ENCODE results near the gene KCNJ10. TPM values are rescaled to one million over a fixed set of nuclear protein-coding genes. Genes with fewer than 3 reads are reported as not detected.

KCNJ10 gene
- total and polyA plus RNA-seq, 5 donors from 2014 or later: not detected

GRCh38 chr1:159986531-159986930, 83.4 kb downstream of the KCNJ10 start:
- Histone ChIP-seq H3K9me3 (ENCODE audit: control insufficient read depth in 2 of 2, low read length in 2 of 2) (no peaks in the 10 kb centered on the region), H3K4me1 (ENCODE audit: control insufficient read depth, insufficient read depth, low read length, poor library complexity, severe bottlenecking) (no peaks in the 10 kb centered on the region), H3K27ac (ENCODE audit: insufficient read depth, low read length, poor library complexity, severe bottlenecking) (no peak overlapping the region), H3K4me3 (ENCODE audit: low read depth, low read length) (no peak overlapping the region), H3K27me3 (ENCODE audit: control insufficient read depth, insufficient read depth, low read length) (peaks cover 19% of the 10 kb centered on the region), H3K36me3 (ENCODE audit: control insufficient read depth, insufficient read depth, low read length) (no peaks in the 10 kb centered on the region)
- no peaks in the 10 kb centered on the region for H3K9me3 Mint-ChIP-seq
- peak overlapping the region in 1 of 3 donors; percentile 84 for H3K27ac Mint-ChIP-seq
- no peak overlapping the region for H3K4me3 Mint-ChIP-seq
- DNase-seq (no peak), ATAC-seq (ENCODE audit: low read depth in 2 of 2) (no peak)
- H3K36me3 Mint-ChIP-seq: no peaks in the 10 kb centered on the region
- H3K27me3 Mint-ChIP-seq: peaks cover 36% of the 10 kb centered on the region
- H3K4me1 Mint-ChIP-seq: peaks cover 0 to 4% (median under 1%) of the 10 kb centered on the region in 4 donors

DNA sequence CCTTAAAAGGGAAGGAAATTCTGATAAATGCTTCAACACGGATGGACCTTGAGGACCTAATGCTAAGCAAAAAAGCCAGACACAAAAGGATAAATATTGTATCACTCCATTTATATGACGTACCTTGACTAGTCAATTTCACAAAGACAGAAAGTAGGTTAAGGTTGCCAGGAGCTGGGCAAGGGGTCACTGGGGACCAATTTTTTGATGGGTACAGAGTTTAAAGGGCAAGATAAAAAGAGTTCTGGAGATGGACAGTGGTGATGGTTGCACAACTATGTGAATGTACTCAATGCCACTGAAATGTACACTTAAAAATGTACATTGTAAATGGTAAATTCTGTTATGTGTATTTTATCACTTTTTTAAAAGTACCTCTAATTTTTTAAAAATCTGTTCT, 83.9 kb downstream of the KCNJ10 start:
- no peak overlapping the region for H3K4me3 Mint-ChIP-seq
- no peaks in the 10 kb centered on the region for H3K36me3 Mint-ChIP-seq
- H3K27me3 ChIP-seq (ENCODE audit: control insufficient read depth, insufficient read depth, low read length): peaks cover 19% of the 10 kb centered on the region
- H3K4me1 Mint-ChIP-seq: peaks cover 0 to 4% (median 0%) of the 10 kb centered on the region in 4 donors
- no peak for ATAC-seq (ENCODE audit: low read depth in 2 of 2)
- H3K4me3 ChIP-seq (ENCODE audit: low read depth, low read length): no peak overlapping the region
- no peaks in the 10 kb centered on the region for H3K9me3 Mint-ChIP-seq
- H3K9me3 ChIP-seq (ENCODE audit: control insufficient read depth in 2 of 2, low read length in 2 of 2): no peaks in the 10 kb centered on the region
- no peak for DNase-seq
- no peaks in the 10 kb centered on the region for H3K4me1 ChIP-seq (ENCODE audit: control insufficient read depth, insufficient read depth, low read length, poor library complexity, severe bottlenecking)
- H3K27me3 Mint-ChIP-seq: peaks cover 36% of the 10 kb centered on the region
- no peaks in the 10 kb centered on the region for H3K36me3 ChIP-seq (ENCODE audit: control insufficient read depth, insufficient read depth, low read length)
- H3K27ac ChIP-seq (ENCODE audit: insufficient read depth, low read length, poor library complexity, severe bottlenecking): no peak overlapping the region
- no peak overlapping the region for H3K27ac Mint-ChIP-seq

GRCh38 chr1:159985473-159985872, 84.5 kb downstream of the KCNJ10 start:
- Mint-ChIP-seq H3K36me3 (no peaks in the 10 kb centered on the region), H3K9me3 (no peaks in the 10 kb centered on the region), H3K27me3 (peaks cover 41% of the 10 kb centered on the region), H3K4me1 (peaks cover 0 to 4% (median 0%) of the 10 kb centered on the region in 4 donors), H3K4me3 (no peak overlapping the region), H3K27ac (no peak overlapping the region)
- Histone ChIP-seq H3K27ac (ENCODE audit: insufficient read depth, low read length, poor library complexity, severe bottlenecking) (no peak overlapping the region), H3K27me3 (ENCODE audit: control insufficient read depth, insufficient read depth, low read length) (peaks cover 19% of the 10 kb centered on the region), H3K36me3 (ENCODE audit: control insufficient read depth, insufficient read depth, low read length) (no peaks in the 10 kb centered on the region), H3K4me1 (ENCODE audit: control insufficient read depth, insufficient read depth, low read length, poor library complexity, severe bottlenecking) (no peaks in the 10 kb centered on the region), H3K9me3 (ENCODE audit: control insufficient read depth in 2 of 2, low read length in 2 of 2) (no peaks in the 10 kb centered on the region), H3K4me3 (ENCODE audit: low read depth, low read length) (no peak overlapping the region)
- DNase-seq (no peak), ATAC-seq (ENCODE audit: low read depth in 2 of 2) (no peak)

DNA sequence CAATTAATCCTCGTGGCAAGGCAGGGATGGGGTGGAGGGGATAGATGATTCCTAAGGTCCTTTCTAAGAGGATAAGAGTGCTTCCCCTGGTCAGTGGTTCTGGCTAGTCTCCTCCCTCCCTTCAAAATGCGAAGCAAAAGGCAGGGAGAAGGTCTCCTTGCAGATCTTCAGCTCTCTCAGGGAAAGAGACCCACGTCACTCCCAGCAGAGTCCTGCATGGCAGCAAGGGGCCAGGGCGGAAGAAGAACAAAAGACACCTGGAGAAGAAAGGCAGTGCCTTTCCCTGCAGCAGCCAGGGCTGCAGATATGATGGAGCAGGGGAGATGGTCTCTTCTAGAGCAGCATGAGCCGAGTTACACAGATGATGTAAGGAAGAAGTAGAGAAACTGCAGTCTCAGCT, 86.3 kb downstream of the KCNJ10 start:
- H3K27me3 ChIP-seq (ENCODE audit: control insufficient read depth, insufficient read depth, low read length): peaks cover 21% of the 10 kb centered on the region
- H3K4me1 ChIP-seq (ENCODE audit: control insufficient read depth, insufficient read depth, low read length, poor library complexity, severe bottlenecking): no peaks in the 10 kb centered on the region
- H3K27me3 Mint-ChIP-seq: peaks cover 46% of the 10 kb centered on the region
- no peak overlapping the region for H3K27ac ChIP-seq (ENCODE audit: insufficient read depth, low read length, poor library complexity, severe bottlenecking)
- peaks cover 0 to 4% (median 0%) of the 10 kb centered on the region in 4 donors for H3K4me1 Mint-ChIP-seq
- H3K36me3 Mint-ChIP-seq: no peaks in the 10 kb centered on the region
- ATAC-seq (ENCODE audit: low read depth in 2 of 2): no peak
- no peak overlapping the region for H3K4me3 Mint-ChIP-seq
- H3K9me3 ChIP-seq (ENCODE audit: control insufficient read depth in 2 of 2, low read length in 2 of 2): no peaks in the 10 kb centered on the region
- no peaks in the 10 kb centered on the region for H3K9me3 Mint-ChIP-seq
- H3K4me3 ChIP-seq (ENCODE audit: low read depth, low read length): no peak overlapping the region
- no peaks in the 10 kb centered on the region for H3K36me3 ChIP-seq (ENCODE audit: control insufficient read depth, insufficient read depth, low read length)
- no peak overlapping the region for H3K27ac Mint-ChIP-seq
- DNase-seq: no peak

- Histone ChIP-seq H3K27me3 (ENCODE audit: control insufficient read depth, insufficient read depth, low read length) (peaks cover 16% of the 10 kb centered on the region), H3K27ac (ENCODE audit: insufficient read depth, low read length, poor library complexity, severe bottlenecking) (no peak overlapping the region), H3K4me1 (ENCODE audit: control insufficient read depth, insufficient read depth, low read length, poor library complexity, severe bottlenecking) (no peaks in the 10 kb centered on the region), H3K36me3 (ENCODE audit: control insufficient read depth, insufficient read depth, low read length) (no peaks in the 10 kb centered on the region), H3K4me3 (ENCODE audit: low read depth, low read length) (no peak overlapping the region), H3K9me3 (ENCODE audit: control insufficient read depth in 2 of 2, low read length in 2 of 2) (no peaks in the 10 kb centered on the region)
- Mint-ChIP-seq H3K27ac (no peak overlapping the region), H3K4me1 (peaks cover 0 to 4% (median 0%) of the 10 kb centered on the region in 4 donors), H3K36me3 (no peaks in the 10 kb centered on the region), H3K4me3 (no peak overlapping the region), H3K27me3 (peaks cover 45% of the 10 kb centered on the region), H3K9me3 (no peaks in the 10 kb centered on the region)
- no peak for ATAC-seq (ENCODE audit: low read depth in 2 of 2)
- no peak for DNase-seq
These were observed 87.7 kb downstream of the KCNJ10 start for GRCh38 chr1:159982280-159982679.

GRCh38 chr1:159981351-159982055, 88.5 kb downstream of the KCNJ10 start:
- peaks cover 18% of the 10 kb centered on the region for H3K27me3 ChIP-seq (ENCODE audit: control insufficient read depth, insufficient read depth, low read length)
- H3K4me1 ChIP-seq (ENCODE audit: control insufficient read depth, insufficient read depth, low read length, poor library complexity, severe bottlenecking): no peaks in the 10 kb centered on the region
- no peaks in the 10 kb centered on the region for H3K36me3 Mint-ChIP-seq
- peaks cover 47% of the 10 kb centered on the region for H3K27me3 Mint-ChIP-seq
- no peak overlapping the region for H3K27ac Mint-ChIP-seq
- ATAC-seq (ENCODE audit: low read depth in 2 of 2) (no peak), DNase-seq (no peak)
- H3K9me3 ChIP-seq (ENCODE audit: control insufficient read depth in 2 of 2, low read length in 2 of 2): no peaks in the 10 kb centered on the region
- H3K4me3 Mint-ChIP-seq: no peak overlapping the region
- no peaks in the 10 kb centered on the region for H3K36me3 ChIP-seq (ENCODE audit: control insufficient read depth, insufficient read depth, low read length)
- H3K9me3 Mint-ChIP-seq: no peaks in the 10 kb centered on the region
- H3K4me3 ChIP-seq (ENCODE audit: low read depth, low read length): no peak overlapping the region
- peaks cover 0 to 4% (median 0%) of the 10 kb centered on the region in 4 donors for H3K4me1 Mint-ChIP-seq
- no peak overlapping the region for H3K27ac ChIP-seq (ENCODE audit: insufficient read depth, low read length, poor library complexity, severe bottlenecking)

GRCh38 chr1:159980786-159981185, 89.2 kb downstream of the KCNJ10 start:
- ATAC-seq (ENCODE audit: low read depth in 2 of 2) (no peak), DNase-seq (no peak)
- Histone ChIP-seq H3K9me3 (ENCODE audit: control insufficient read depth in 2 of 2, low read length in 2 of 2) (no peaks in the 10 kb centered on the region), H3K27ac (ENCODE audit: insufficient read depth, low read length, poor library complexity, severe bottlenecking) (no peak overlapping the region), H3K36me3 (ENCODE audit: control insufficient read depth, insufficient read depth, low read length) (no peaks in the 10 kb centered on the region), H3K4me3 (ENCODE audit: low read depth, low read length) (no peak overlapping the region), H3K4me1 (ENCODE audit: control insufficient read depth, insufficient read depth, low read length, poor library complexity, severe bottlenecking) (no peaks in the 10 kb centered on the region), H3K27me3 (ENCODE audit: control insufficient read depth, insufficient read depth, low read length) (peaks cover 20% of the 10 kb centered on the region)
- peaks cover 40% of the 10 kb centered on the region for H3K27me3 Mint-ChIP-seq
- no peak overlapping the region for H3K27ac Mint-ChIP-seq
- no peaks in the 10 kb centered on the region for H3K9me3 Mint-ChIP-seq
- no peak overlapping the region for H3K4me3 Mint-ChIP-seq
- H3K4me1 Mint-ChIP-seq: peaks cover 0 to 4% (median 0%) of the 10 kb centered on the region in 4 donors
- H3K36me3 Mint-ChIP-seq: no peaks in the 10 kb centered on the region

- Histone ChIP-seq H3K36me3 (ENCODE audit: control insufficient read depth, insufficient read depth, low read length) (no peaks in the 10 kb centered on the region), H3K27ac (ENCODE audit: insufficient read depth, low read length, poor library complexity, severe bottlenecking) (no peak overlapping the region), H3K4me1 (ENCODE audit: control insufficient read depth, insufficient read depth, low read length, poor library complexity, severe bottlenecking) (no peaks in the 10 kb centered on the region), H3K9me3 (ENCODE audit: control insufficient read depth in 2 of 2, low read length in 2 of 2) (no peaks in the 10 kb centered on the region), H3K27me3 (ENCODE audit: control insufficient read depth, insufficient read depth, low read length) (peaks cover 26% of the 10 kb centered on the region), H3K4me3 (ENCODE audit: low read depth, low read length) (no peak overlapping the region)
- DNase-seq (no peak), ATAC-seq (ENCODE audit: low read depth in 2 of 2) (no peak)
- Mint-ChIP-seq H3K9me3 (no peaks in the 10 kb centered on the region), H3K36me3 (no peaks in the 10 kb centered on the region), H3K27me3 (peaks cover 40% of the 10 kb centered on the region), H3K4me1 (peaks cover 0 to 4% (median 0%) of the 10 kb centered on the region in 4 donors), H3K4me3 (no peak overlapping the region), H3K27ac (no peak overlapping the region)
These were observed 89.9 kb downstream of the KCNJ10 start for GRCh38 chr1:159980076-159980475.
